Uterus (tissue), 4 donors: ENCODE results near the gene ILK. TPM values are rescaled to one million over a fixed set of nuclear protein-coding genes. Genes with fewer than 3 reads are reported as not detected.

Experiments
- DNase-seq, 2 donors: peaks; one replicate each; pipeline ENCODE4 v3.0.0-alpha.2; 2019 to 2020
- H3K27ac ChIP-seq, 2 donors: fragments of 200-600 bp; sonication (generic); 1 replicate in 1 of 2; 2 replicates in 1 of 2; pipeline ENCODE4 v1.5.1; 2016 to 2018
- H3K27me3 ChIP-seq, 2 donors: fragments of 200-600 bp; sonication (generic); one replicate each; pipeline ENCODE4 v1.5.1; 2018 to 2019; ENCODE audit warnings: control low read depth in 1 of 2
- H3K36me3 ChIP-seq, 2 donors: fragments of 200-600 bp; sonication (generic); one replicate each; pipeline ENCODE4 v1.5.1; 2019; ENCODE audit warnings: control low read depth in 1 of 2
- H3K4me1 ChIP-seq, 2 donors: fragments of 200-600 bp; sonication (generic); one replicate each; pipeline ENCODE4 v1.5.1; 2018 to 2019; ENCODE audit warnings: control low read depth in 1 of 2
- H3K4me3 ChIP-seq, 2 donors: fragments of 200-600 bp; sonication (generic); 1 replicate in 1 of 2; 2 replicates in 1 of 2; pipeline ENCODE4 v1.5.1; 2018 to 2019; ENCODE audit warnings: mild to moderate bottlenecking in 1 of 2
- H3K9me3 ChIP-seq, 2 donors: fragments of 200-600 bp; sonication (generic); one replicate each; pipeline ENCODE4 v1.5.1; 2019; ENCODE audit warnings: control low read depth in 1 of 2
- POLR2A ChIP-seq, 2 donors: fragments of 450-650 bp; IDR thresholded peaks; one replicate each; pipeline ENCODE4 v1.6.1; 2016; ENCODE audit warnings: antibody characterized with exemption in 2 of 2, mild to moderate bottlenecking in 1 of 2, moderate library complexity in 1 of 2
- intact Hi-C: fragments of 100-400 bp; cut with DNase I; formaldehyde crosslinking; loops from one replicate; pipeline ENCODE4 v1.15.1; 2023; ENCODE audit warnings: low total_unique reads
- total RNA-seq, 4 donors: library from RNA; depleted of rRNA in 3 of 4; stranded (reverse); fragments of >200 nt in 3 of 4; gene quantifications; one replicate each; pipeline versions ENCODE4 v1.1.0 to v1.2.4, GENCODE V29; 2014 to 2023
- TF ChIP-seq, protein P1 (sequence below), 4 experiments: fragments of 200-600 bp in 2 of 4; fragments of 450-650 bp in 2 of 4; sonication (generic) in 2 of 4; IDR thresholded peaks; one replicate each; pipeline ENCODE4 v1.5.1; 2016 to 2019; ENCODE audit warnings: antibody characterized with exemption in 4 of 4, mild to moderate bottlenecking in 2 of 4, moderate library complexity in 1 of 4
- donor health status: DM: yes; HTN: yes; CAD: no.

ILK gene
- total RNA-seq, 4 donors from 2014 or later, result 205 to 336 (median 279) TPM

DNA sequence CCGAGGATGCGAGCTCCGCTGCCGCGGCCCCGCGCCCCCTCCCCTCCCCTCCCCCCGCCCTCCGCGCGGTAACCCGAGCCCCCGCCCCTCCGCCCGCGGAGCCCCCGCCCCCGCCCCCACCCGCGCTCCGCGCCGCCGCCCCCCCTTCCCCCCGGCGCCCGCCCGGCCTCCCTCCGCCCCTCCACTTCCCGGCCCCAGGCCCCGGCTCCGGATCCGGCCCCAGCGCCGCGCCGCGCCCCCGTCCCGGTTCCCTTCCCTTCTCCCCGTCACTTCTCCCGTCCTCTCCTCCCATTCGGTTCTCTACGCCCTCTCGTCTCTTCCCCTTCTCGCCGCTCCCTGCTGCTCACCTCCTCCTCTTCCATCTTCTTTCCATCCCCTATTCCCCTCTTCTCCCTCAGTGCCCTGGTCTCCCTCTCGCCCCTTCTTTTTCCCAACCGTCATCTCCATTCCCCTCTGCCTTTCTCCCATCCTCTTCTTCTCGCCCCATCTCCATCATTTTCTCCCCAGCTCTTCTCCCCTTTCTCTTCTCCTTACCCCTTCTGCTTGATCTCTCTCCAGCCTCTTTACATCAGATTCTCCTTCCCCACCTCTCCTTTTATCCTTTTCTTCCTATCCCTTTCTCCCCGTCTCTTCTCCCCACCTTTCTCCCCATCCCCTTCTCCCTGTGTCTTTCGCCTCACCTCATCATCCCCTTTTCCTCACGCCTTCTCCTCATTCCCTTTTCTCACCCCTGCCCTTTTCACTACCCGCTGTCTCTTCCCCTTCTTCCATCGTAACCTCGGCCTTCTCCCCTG, 52.4 kb downstream of the ILK start, which contains the start of gene DCHS1:
Gene DCHS1, minus strand, starts transcription at position 20 of the 794 bp plus-strand sequence. CDS start 14,196 bp downstream, outside the sequence.
- no peaks in the 10 kb centered on the region for H3K9me3 ChIP-seq
- intact Hi-C loops, result no loop called here
- H3K4me3 ChIP-seq, result peak within 1 kb of the TSS; percentile 56 to 66
- no peaks in the 10 kb centered on the region for H3K4me1 ChIP-seq
- TF ChIP-seq POLR2A (IDR thresholded peaks at IDR 0.05), result no peak
- TF ChIP-seq, protein P1, sequence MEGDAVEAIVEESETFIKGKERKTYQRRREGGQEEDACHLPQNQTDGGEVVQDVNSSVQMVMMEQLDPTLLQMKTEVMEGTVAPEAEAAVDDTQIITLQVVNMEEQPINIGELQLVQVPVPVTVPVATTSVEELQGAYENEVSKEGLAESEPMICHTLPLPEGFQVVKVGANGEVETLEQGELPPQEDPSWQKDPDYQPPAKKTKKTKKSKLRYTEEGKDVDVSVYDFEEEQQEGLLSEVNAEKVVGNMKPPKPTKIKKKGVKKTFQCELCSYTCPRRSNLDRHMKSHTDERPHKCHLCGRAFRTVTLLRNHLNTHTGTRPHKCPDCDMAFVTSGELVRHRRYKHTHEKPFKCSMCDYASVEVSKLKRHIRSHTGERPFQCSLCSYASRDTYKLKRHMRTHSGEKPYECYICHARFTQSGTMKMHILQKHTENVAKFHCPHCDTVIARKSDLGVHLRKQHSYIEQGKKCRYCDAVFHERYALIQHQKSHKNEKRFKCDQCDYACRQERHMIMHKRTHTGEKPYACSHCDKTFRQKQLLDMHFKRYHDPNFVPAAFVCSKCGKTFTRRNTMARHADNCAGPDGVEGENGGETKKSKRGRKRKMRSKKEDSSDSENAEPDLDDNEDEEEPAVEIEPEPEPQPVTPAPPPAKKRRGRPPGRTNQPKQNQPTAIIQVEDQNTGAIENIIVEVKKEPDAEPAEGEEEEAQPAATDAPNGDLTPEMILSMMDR (IDR thresholded peaks at IDR 0.05), result no peak
- no peaks in the 10 kb centered on the region for H3K36me3 ChIP-seq
- H3K27me3 ChIP-seq, result no peaks in the 10 kb centered on the region
- peak within 1 kb of the TSS; percentile 96 for H3K27ac ChIP-seq
- peak; percentile 60 to 64 for DNase-seq

DNA sequence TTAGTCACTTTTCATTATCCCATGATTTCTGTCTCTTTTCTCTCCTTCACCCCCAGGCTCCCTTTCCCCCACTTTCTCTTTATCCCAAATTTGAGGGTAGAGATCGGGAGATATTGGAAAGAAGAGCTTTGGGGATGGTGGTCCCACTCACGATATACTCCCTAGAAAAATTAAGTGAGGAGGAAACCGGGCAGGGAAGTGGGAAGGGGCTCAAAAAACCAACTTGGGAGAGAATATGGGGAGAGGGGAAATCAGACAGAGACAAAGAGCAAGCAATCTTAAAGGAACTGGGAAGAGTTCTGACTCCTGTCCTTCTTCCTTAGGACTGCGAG, 53.0 kb downstream of the ILK start:
- TF ChIP-seq, protein P1 (IDR thresholded peaks at IDR 0.05), result no peak
- TF ChIP-seq POLR2A (IDR thresholded peaks at IDR 0.05), result no peak
- Histone ChIP-seq H3K4me3 (peak overlapping the region; percentile 56 to 66), H3K4me1 (no peaks in the 10 kb centered on the region), H3K27ac (peak overlapping the region; percentile 96), H3K9me3 (no peaks in the 10 kb centered on the region), H3K27me3 (no peaks in the 10 kb centered on the region), H3K36me3 (no peaks in the 10 kb centered on the region)
- intact Hi-C loops, result no loop called here
- no peak for DNase-seq

DNA sequence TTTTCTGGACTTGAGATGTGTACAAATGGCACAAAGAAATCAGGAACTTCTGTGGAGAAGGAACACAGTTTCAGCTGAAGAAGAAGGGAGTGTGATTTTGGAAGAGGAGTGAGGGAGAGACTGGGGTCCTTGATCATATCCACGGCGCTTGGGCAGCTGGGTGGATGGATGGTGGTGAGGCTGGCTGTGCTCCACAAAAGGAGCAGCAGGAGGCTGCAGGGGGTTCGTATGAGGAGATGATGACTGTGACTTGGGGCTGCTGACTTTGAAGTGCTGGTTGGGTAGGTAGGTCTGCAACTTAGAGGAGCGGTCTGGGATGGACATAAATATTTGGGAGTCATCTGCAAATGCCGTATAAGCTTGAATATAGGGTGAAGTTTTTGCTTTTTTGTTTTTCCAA, 53.4 kb downstream of the ILK start:
- H3K9me3 ChIP-seq, result no peaks in the 10 kb centered on the region
- no peaks in the 10 kb centered on the region for H3K4me1 ChIP-seq
- intact Hi-C loops, result no loop called here
- H3K36me3 ChIP-seq, result no peaks in the 10 kb centered on the region
- no peak overlapping the region for H3K4me3 ChIP-seq
- H3K27ac ChIP-seq, result peak overlapping the region; percentile 96
- TF ChIP-seq POLR2A (IDR thresholded peaks at IDR 0.05), result no peak
- TF ChIP-seq, protein P1 (IDR thresholded peaks at IDR 0.05), result no peak
- DNase-seq, result no peak
- H3K27me3 ChIP-seq, result no peaks in the 10 kb centered on the region

DNA sequence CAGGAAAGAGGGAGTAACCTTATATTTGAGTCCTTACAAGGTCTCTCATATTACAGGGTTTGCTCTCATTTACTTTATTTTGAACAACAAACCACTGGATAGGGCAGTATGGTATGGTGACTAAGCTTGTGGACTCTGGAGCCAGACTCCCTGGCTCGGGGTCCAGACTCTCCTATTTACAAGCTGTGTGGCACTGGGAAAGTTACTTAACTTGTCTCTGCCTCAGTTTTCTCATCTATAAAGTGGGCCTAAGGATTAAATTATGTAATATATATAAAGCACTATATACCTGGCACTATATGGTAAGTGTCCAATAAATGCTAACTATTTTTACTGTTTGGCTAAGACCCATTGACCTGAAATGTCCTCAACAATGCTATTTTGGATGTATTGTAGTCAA, 53.8 kb downstream of the ILK start:
- H3K27ac ChIP-seq, result peak overlapping the region; percentile 96
- H3K4me3 ChIP-seq, result no peak overlapping the region
- intact Hi-C loops, result no loop called here
- TF ChIP-seq, protein P1 (IDR thresholded peaks at IDR 0.05), result no peak
- TF ChIP-seq POLR2A (IDR thresholded peaks at IDR 0.05), result no peak
- H3K36me3 ChIP-seq, result no peaks in the 10 kb centered on the region
- no peaks in the 10 kb centered on the region for H3K27me3 ChIP-seq
- no peaks in the 10 kb centered on the region for H3K9me3 ChIP-seq
- no peaks in the 10 kb centered on the region for H3K4me1 ChIP-seq
- no peak for DNase-seq

DNA sequence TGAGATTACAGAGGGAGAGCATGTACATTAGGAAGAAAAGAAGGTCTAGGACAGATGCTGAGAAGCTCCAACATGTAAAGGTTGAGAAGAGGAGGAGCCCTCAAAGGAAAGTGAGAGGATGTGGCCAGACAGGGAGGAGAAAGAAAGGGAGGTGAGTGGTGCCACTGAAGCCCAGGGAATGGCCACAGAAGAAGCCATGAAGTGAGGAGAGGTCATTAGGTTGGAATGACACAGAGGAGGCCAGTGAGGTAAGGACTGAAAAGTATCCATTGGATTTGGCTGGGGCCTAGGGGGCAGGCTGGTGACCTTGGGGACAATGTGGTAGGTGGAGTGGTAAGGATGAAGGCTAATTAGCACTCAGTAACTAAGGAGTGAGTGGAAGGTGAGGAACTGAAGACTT, 55.1 kb downstream of the ILK start:
- intact Hi-C loops, result no loop called here
- no peak overlapping the region for H3K27ac ChIP-seq
- DNase-seq, result no peak
- no peaks in the 10 kb centered on the region for H3K4me1 ChIP-seq
- H3K27me3 ChIP-seq, result no peaks in the 10 kb centered on the region
- H3K4me3 ChIP-seq, result no peak overlapping the region
- no peaks in the 10 kb centered on the region for H3K36me3 ChIP-seq
- H3K9me3 ChIP-seq, result no peaks in the 10 kb centered on the region
- TF ChIP-seq, protein P1 (IDR thresholded peaks at IDR 0.05), result no peak
- no peak for TF ChIP-seq POLR2A (IDR thresholded peaks at IDR 0.05)
